Posterior cingulate gyrus (tissue), 11 donors: ENCODE results near the gene COL6A3.

Experiments
- DNase-seq, 10 donors: peaks; one replicate each; pipeline versions ENCODE4 v3.0.0 to v3.0.0-alpha.2; 2020 to 2021; ENCODE audit warnings: mixed read lengths in 3 of 10
- intact Hi-C: fragments of 100-400 bp; cut with DNase I; formaldehyde crosslinking; loops from one replicate; pipeline ENCODE4 v1.15.1; 2023

The COL6A3 gene

GRCh38 chr2:237352279-237352845, 61.6 kb downstream of the COL6A3 start:
- no peak for DNase-seq
- intact Hi-C loops, result no loop called here

GRCh38 chr2:237351796-237352195, 62.2 kb downstream of the COL6A3 start:
- intact Hi-C loops, result no loop called here
- DNase-seq, result no peak

GRCh38 chr2:237351046-237351445, 62.9 kb downstream of the COL6A3 start:
- DNase-seq, result no peak
- intact Hi-C loops, result no loop called here

- DNase-seq, result no peak
- intact Hi-C loops, result no loop called here
Observed at GRCh38 chr2:237350597-237350996, 63.4 kb downstream of the COL6A3 start.

- intact Hi-C loops, result no loop called here
- DNase-seq, result no peak
Observed at GRCh38 chr2:237350070-237350469, 63.9 kb downstream of the COL6A3 start.

GRCh38 chr2:237348281-237348865, 65.6 kb downstream of the COL6A3 start:
- intact Hi-C loops, result no loop called here
- DNase-seq, result no peak

- intact Hi-C loops, result no loop called here
Observed at GRCh38 chr2:237345891-237346640, 67.9 kb downstream of the COL6A3 start.

GRCh38 chr2:237345411-237345810, 68.6 kb downstream of the COL6A3 start:
- DNase-seq, result no peak
- intact Hi-C loops, result no loop called here

More at GRCh38 chr2:237345891-237346640, 67.9 kb downstream of the COL6A3 start:
- no peak for DNase-seq

GRCh38 chr2:237344942-237345341, 69.0 kb downstream of the COL6A3 start:
- intact Hi-C loops, result no loop called here
- DNase-seq, result no peak

GRCh38 chr2:237343993-237344392, 70.0 kb downstream of the COL6A3 start:
- DNase-seq, result no peak
- intact Hi-C loops, result no loop called here

GRCh38 chr2:237341872-237342271, 72.1 kb downstream of the COL6A3 start:
- intact Hi-C loops, result no loop called here
- DNase-seq, result no peak

GRCh38 chr2:237337586-237337985, 76.4 kb downstream of the COL6A3 start:
- intact Hi-C loops, result no loop called here
- DNase-seq, result no peak

GRCh38 chr2:237336131-237336530, 77.8 kb downstream of the COL6A3 start:
- DNase-seq, result no peak
- intact Hi-C loops, result no loop called here

- intact Hi-C loops, result no loop called here
- no peak for DNase-seq
Observed at GRCh38 chr2:237333748-237334147, 80.2 kb downstream of the COL6A3 start.

- intact Hi-C loops, result no loop called here
- no peak for DNase-seq
Observed at GRCh38 chr2:237330541-237330940, 83.4 kb downstream of the COL6A3 start.

GRCh38 chr2:237327175-237327950, 86.6 kb downstream of the COL6A3 start:
- DNase-seq, result no peak
- intact Hi-C loops, result no loop called here

- peak in 3 of 10 donors; percentile 15 to 88 (median 36) for DNase-seq
- intact Hi-C loops, result no loop called here
Observed at GRCh38 chr2:237326266-237327171, 87.4 kb downstream of the COL6A3 start.

- intact Hi-C loops, result no loop called here
- DNase-seq, result no peak
Observed at GRCh38 chr2:237324837-237325236, 89.1 kb downstream of the COL6A3 start.

GRCh38 chr2:237324405-237324831, 89.5 kb downstream of the COL6A3 start:
- DNase-seq, result no peak
- intact Hi-C loops, result no loop called here

- intact Hi-C loops, result no loop called here
- no peak for DNase-seq
Observed at GRCh38 chr2:237323656-237324055, 90.3 kb downstream of the COL6A3 start.
